GM19372 (cell line): ENCODE measurements around the gene FRMD4A.
"Not testable (repeated sequence)": the region's sequence is repeated elsewhere in the genome, so short reads cannot be mapped to it uniquely, and the experiment has no call there.

Experiments used
- ATAC-seq: cut with Tn5 transposase; IDR thresholded peaks from one replicate; pipeline ENCODE4 v1.9.1; 2021; ENCODE audit warnings: mild to moderate bottlenecking, low read depth, moderate library complexity; ENCODE audit not compliant: unreplicated experiment

The FRMD4A gene

DNA sequence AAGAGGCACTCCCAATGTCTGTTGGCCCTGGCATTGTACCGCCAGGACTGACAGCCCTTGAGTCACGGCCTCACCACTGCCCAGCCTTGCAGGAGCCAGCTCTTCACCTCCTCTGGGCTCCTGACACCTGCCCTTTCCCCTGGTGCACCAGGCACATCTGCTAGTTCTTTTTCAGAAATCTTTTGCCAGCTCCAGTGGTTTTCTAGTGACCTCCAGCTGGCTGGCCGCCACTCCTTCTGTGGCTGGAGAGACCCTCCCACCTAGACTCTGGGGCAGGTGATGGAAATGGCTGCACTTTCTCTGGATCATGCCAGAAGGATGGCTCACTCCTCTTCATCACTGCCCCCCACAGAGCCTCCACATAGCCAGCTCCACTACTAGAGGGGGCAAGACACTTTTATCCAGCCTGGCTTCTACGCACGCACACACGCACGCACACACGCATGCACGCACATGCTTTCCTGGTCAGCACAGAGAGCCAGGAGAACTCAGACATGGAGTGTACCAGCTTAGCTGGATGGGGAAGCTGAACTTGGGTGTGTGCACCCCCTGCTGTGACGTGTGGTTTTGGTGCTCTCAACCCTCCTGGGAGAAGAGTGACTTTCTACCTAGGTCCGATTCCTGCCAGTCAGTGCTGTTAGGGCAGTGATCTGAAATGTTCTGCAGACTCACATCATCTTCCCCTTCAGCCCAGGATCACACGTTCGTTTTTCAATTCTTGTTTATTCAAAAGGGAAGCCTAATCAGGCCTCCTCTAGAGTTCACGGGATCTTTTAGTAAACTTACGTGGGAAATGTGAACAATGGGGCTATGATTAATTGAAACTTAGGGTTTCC, 522.0 kb downstream of the FRMD4A start:
- no peak for ATAC-seq

DNA sequence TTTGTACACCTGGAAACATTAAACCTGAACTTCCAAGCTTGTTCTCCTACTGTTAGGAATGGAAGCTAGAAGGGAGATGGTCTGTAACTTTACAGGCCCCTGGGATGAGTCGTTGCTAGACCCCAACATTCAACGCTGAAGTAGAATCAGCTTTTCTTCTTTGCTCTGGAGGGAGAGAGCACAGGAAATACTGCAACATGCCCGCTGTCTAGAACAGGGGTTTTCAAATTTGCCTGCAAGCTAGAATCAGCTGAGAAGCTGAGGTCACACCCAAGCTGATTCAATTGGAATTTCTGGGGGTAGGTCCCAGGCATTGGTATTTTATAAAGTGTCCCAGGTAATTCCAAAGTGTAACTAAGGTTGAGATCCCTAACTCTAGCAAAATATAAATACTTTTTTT, 524.3 kb downstream of the FRMD4A start:
- no peak for ATAC-seq

DNA sequence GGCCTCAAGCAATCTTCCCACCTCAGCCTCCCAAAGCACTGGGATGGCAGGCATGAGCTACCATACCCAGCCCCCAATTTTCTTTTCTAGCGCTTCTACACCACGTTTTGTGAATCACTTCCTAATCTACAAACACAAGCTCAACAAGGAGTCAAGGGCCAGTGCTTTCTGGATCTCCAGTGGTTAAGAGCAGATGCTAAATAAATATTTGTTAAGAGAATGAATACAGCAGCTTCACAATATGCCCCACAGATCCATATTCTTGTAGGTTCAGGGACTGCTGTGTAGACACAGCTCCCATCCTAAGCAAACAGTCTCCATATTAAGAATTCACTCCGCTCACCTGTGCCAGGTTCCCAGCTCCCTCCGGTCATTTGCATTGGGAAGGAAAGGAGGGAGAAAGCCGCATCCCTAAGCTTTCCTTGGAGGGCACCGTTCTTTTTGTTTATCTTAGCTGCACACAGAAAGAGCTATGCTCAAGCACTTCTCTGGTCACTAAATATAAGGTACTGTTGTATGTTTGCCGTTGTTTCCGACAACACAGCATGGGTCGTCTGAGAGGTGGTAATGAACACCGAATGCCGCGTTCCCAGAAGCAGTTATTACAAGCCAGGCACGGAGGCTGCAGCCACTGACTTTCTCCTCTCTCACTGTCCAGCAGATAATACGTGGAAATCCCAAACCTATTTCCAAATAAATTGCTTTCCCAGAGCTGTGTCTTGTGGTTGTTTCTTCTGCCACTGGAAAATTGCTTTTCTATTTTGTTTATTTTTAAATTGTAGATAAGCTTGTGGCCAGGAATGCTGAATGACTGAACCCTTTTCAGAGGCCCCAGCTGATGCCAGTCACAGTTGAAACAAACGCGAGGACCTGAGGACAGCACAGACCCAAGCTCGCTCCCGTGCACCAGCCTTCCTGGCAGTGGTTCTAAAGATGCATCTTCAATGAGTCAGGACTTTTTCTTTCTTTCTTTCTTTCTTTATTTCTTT, 526.9 kb downstream of the FRMD4A start:
- ATAC-seq: no peak

DNA sequence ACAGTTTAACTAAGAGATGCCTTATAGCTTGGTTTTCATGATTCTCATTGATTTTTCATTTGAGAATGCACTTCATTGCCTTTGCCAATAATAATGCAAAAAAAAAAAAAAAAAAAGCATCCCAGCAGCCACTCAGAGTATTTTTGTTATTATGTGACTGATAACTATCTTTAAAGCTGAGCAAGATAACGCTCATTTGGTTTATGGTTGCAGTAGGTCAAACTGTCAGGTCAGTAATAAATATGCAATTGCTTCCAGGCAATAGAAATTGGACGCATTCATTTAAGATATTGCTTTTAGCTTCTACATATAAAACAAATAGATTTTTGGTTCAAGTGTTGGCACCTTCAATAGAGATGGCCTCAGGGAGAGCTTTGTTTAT, 528.8 kb downstream of the FRMD4A start:
- no peak for ATAC-seq

DNA sequence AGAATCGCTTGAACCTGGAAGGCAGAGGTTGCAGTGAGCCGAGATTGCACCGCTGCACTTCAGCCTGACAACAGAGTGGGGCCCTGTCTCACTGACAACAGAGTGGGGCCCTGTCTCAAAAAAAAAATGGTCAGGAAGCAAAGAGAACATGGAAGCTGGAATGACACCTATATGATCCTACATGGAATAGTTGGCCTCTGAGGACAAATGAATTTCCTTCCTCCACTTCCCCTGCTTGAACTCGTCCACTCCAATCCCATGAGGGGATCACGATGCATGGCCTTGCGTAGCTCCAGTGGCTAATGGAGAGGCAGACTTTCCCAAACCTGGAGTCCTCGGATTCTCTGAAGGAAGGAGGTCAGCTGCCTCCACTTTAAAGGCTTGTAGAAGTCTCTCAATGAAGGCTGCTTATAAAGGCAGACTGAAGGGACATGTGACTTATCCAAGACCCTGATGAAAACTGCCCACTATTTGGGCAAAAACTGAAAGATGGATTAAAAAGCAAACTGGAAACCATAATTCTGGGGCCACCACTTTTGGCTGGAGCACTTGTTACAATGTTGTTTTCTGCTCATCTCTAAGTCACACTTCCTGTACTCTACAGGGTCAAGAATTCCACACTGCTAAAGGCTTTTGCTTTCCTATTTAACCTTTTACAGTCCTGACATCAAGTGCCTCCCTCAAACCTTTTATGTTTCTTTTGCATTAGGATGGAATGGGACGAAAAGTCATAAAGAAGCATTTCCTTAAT, 529.4 kb downstream of the FRMD4A start:
- ATAC-seq: no peak

DNA sequence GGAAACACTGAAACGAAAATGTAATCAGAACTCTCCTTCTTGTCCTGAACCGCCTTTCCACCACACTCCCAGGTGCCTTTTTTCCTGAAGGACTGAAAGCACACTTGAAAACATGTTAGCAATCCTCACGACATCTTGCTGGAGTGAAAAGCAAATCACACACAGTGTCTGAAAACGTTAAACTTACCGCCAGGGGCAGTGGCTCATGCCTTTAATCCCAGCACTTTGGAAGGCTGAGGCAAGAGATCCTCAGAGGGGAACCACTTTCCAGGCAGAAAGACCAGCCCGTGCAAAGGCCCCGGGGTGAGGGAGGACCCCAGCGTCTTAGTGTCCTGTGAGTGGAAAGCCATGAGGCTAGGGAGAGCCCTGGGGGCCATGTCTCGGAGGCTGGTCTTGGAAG, 533.6 kb downstream of the FRMD4A start:
- no peak for ATAC-seq

DNA sequence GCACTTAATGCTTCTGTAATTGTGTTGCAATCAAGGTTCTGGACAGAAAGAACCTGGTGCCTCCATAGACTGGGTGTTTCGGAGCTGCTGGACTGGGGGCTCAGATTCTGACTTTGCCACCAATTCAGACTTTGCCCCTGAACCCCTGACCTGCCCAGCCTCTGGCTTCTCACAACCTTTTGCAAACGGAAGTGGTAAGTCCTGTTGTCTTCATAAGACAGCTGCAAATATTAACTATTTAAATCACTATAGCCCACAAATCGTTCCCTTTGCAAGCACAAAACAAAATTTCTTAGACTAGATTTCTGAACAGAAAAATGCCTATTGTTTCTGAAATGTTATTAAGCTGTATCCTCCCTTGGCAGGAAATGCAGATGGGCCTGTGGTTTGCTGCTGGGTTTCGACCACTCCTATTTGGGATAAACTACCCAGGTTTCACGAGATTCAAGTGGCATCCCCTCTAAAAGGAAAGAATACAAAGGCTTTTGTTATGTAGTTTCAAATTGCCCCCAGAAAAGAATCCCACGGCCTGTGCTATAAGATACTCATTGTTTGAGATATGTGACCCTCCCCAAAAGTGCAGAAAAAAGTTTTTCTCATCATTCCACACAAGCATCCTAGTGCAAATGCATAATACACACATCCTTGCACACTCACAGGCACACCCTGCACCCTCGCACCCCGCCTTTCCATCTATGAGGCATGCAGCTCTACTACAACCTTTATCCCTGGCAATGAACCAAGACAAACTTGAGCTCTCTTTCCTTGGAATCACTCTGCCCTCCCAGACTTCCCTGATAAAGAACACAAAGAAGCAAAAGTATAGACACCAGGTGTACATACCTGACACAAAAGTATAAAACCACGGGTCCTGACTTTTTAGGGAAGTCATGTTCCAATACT, 534.8 kb downstream of the FRMD4A start:
- no peak for ATAC-seq

DNA sequence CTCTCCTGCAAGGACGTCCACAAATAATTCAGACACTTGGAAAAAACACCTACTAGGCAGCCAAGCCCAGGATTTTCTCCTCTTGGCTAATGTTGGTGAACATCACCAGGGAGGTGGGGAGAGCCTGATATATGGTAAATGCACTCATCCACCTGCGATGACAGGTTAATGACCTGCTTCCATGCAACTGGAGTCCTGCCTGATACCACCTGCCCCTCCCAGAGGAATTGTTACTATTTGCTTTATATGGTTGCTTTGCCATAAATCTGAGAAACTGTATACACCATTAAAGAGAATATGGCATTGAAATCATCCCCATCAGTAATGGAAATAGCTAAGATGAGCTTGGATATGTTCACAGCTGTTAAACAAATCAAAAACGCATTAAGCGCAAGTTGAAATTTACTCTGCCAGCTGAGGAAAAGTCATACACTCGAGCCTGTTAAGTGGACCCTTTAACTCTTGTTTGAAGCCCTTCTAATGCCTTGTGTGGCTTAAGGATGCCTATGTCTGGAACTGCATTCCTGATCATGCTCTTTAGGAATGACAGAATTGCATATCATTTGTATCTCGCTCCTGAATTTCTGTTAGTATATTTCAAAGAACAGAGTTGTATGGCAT, 535.6 kb downstream of the FRMD4A start:
- no peak for ATAC-seq

DNA sequence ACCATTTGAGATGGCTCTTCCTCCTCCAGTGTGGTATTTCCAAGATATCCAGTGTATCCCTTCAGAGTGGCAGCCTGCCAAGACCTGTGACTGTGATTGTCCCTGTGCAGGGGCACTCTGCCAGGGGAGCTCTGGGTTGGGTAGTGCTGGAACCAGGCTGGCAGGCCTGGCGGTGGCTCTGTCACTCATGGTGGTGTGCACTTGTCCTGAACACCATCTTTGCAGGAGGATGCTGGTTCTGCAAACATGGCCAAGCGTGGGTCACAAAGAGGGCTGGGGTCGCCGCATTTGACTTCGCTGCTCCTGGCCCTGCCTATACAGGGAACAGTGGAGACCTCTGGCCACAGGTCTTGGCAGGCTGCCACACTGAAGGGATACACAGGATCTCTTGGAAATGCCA, 538.7 kb downstream of the FRMD4A start:
- ATAC-seq: no peak

DNA sequence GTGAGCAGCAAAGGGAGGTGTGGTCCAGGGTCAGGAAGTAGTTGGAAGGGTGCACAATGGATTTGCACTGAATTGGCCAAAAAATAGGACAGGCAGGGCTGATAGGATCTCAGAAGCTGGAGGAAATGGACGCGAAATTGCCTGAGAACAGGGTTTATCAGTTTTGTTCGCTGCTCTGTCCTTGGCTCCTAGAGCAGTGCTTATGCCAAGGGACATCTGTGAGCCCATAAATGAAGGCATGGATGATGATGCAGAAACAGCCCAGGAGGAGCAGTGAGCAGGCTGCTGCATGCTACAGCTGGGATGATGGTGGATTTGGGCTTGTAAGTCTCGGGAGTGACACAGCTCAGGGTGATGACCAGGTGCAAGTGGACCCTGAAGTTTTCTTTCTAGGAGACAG, 539.2 kb downstream of the FRMD4A start:
- no peak for ATAC-seq

DNA sequence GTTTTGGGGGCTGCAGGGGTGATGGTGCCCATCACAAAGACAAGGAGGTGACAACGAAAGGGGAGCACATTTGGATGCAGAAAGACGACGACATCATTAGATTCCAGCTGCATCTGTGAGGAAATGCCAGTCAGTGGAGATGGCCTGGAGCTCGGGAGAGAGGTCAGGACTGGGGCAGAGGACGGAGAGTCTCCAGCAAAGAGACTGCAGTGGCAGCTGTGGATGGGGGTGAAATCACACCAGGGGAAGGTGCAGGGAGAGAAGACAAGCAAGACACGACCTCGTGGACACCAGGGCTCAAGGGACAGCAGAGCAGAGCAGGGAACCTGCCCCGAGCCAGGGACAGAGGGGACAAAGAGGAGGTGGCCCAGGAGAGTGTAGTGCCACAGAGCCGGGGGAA, 540.5 kb downstream of the FRMD4A start:
- ATAC-seq: no peak

DNA sequence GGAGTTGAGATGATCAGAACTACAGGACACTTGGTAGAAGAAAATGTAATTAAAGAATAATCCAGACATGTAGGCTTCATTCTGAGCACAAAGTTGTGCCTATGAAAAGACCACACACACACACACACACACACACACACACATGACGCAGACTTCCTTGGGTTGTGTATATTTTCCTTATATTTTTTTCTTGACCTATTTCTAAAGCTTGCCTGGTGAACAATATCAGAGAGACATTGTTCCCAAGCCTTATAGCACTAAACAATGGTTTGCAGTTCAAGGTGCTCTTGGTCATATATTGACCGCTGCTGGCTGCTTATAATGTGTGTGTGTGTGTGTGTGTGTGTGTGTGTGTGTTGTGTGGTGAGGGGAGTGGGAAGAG, 541.3 kb downstream of the FRMD4A start:
- no peak for ATAC-seq

DNA sequence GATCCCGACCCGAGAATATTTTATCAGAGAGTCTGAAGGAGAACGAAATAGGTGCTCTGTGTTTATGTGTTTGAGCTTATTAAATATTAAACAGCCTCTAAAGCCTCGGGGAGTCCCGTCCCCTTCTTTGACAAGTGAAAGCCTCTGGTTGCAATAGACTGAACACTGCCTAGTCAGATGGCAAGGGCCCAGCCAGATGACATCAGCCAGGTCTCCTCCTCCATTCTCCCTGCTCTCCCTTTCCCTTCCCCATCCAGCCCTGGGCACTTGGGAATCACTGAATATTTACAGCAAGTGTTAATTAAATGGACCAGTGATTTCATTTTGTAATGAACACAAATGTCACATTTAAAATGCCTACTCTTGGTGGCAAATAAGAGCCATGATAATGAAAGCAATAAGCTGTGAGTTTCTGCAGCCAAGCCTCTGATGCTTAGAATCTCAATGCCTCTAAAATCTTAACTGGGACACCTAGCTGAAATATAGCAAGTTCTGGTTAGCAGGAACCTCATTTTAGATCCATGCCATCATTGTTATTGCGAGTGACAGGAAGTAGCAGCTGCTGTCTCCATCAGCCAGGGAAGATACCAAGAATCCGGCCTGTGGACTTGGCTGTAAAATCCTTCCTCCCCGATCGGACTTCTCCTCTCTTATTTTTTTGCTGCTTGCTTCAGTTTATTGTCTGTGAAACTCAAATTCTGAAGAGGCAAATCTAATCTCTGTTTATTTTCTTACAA, 541.8 kb downstream of the FRMD4A start:
- ATAC-seq: no peak

DNA sequence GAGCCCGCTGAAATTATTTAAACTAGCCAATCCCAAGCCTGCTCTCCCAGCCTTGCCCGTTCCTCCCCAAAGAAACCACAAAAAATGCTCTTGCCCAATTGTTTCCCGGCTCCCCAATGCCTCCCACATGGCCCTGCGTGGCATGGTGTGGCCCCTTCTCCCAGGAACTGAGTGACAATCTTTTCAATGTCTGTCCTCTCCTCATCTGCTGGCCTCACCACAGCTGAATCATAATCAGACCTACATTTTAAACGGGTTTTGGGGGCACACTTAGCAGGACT, 542.5 kb downstream of the FRMD4A start:
- ATAC-seq: no peak

DNA sequence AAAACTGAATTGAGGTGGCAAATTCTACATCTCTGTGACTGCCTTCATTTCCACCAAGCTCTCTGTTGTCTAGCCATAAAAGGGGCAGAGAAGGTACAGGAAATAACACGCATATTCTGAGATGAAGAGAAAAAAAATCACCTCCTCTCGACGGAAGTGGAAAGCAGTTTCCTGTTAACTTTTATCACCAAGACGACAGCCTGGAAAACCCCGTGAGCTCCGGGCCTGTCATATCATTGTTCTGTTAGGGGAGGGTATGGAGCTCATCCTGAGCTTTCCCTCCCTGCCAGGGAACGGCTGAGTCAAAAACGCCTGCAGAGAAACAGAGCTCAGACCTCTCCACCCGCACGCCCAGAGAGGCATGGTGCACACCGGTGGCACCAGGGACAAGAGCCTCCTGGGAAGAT, 543.7 kb downstream of the FRMD4A start:
- ATAC-seq: peak; percentile 65

DNA sequence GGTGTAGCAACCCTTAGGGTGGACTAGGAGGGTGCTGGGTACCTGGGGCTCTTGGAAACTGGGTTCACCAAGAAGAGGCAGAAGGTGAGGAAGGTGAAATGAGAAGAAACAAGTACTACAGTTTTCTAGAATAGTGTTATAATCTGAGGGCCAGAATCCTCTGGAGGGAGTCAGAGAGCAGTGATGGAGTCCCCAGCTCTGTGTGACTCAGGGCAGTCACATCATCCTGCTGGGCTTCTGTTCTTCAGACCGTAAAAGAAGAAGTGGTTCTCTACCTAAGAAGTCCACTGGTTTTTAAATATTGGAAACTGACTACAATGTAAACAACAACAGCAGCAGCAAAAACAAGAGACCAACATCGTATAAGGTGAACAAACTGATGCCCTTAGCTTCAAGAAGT, 546.7 kb downstream of the FRMD4A start:
- no peak for ATAC-seq

DNA sequence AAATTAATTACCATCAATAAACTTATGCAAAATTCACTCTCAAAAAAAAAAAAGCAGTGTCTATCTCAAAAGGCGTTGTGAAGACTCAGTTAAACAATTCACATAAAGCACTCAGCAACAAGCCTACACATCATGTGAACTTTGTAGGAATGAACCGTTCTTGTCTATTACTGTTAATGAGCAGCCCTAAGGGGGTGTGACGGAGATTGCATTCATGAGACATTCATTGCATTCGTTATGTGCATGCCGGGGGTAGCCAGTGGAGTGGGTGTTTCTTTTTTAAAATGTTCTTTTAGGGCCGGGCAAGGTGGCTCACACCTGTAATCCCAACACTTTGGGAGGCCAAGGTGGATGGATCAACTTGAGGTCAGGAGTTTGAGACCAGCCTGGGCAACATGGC, 551.0 kb downstream of the FRMD4A start:
- no peak for ATAC-seq

DNA sequence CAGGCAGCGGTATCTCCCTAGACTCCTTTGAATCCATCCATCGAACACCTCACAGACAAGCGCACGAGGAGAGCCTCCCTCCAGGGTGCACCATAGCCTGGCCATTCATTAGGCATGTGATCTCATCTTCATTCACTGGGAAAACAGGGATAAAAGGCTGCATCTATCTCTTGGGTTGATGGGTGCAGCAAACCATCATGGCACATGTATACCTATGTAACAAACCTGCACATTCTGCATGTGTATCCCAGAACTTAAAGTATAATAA, 552.1 kb downstream of the FRMD4A start:
- ATAC-seq: not testable (repeated sequence)

DNA sequence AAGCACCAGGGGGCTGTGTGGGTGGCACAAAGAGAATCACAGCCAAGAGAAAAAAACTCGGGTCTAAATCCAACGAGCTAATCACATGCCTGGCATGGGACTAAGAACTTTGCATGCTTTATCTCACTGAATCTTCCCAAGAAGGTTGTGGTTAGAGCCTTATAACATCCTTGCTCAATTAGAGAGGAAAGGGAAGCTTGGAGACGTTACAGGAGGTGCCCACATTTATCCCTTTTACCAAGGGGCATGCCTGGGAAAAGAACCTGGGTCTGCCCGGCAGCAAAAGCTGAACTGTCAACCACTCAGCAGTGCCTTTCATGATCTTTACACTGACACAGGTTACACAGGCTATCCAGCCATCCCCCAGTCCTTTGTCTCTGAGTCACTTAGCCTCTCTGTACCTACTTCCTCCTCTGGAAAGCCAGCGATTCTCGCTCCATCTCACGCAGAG, 553.8 kb downstream of the FRMD4A start:
- ATAC-seq: no peak
